GM23338 (cell line): ENCODE measurements around the gene GNA12. TPM values are rescaled to one million over a fixed set of nuclear protein-coding genes. Genes with fewer than 3 reads are reported as not detected.

Source experiments
- polyA plus RNA-seq: library from polyadenylated mRNA; unstranded; fragments of >200 nt; fragmentation: Nextera tagmentation; extraction: Ambion mirVana; gene quantifications from 2 replicates; pipeline ENCODE4 v1.2.1, GENCODE V29; 2016
- total RNA-seq: library from RNA; depleted of rRNA; stranded (reverse); fragments of >200 nt; shearing (Covaris generic); gene quantifications from 2 replicates; pipeline ENCODE4 v1.2.3, GENCODE V29; 2014; rRNA removed

Gene GNA12
- total and polyA plus RNA-seq, 2 experiments from 2014 or later = 24.0 to 87.7 TPM

Other genes with a start within 250 kb of the GNA12 start
- gene TTYH3, start 212.3 kb downstream of the GNA12 start, total RNA-seq = 113 and 126 TPM in 2 replicates
- 59.6 and 62.3 TPM in 2 replicates for gene TTYH3, start 212.3 kb downstream of the GNA12 start, polyA plus RNA-seq
- 0.73 and 1.6 TPM in 2 replicates for gene AMZ1, start 156.1 kb downstream of the GNA12 start, total RNA-seq
- gene AMZ1, start 156.1 kb downstream of the GNA12 start, polyA plus RNA-seq = 2.0 and 4.5 TPM in 2 replicates
- 29.0 and 32.9 TPM in 2 replicates for gene CARD11, start 199.6 kb upstream of the GNA12 start, total RNA-seq
- 17.7 and 19.0 TPM in 2 replicates for gene CARD11, start 199.6 kb upstream of the GNA12 start, polyA plus RNA-seq